Heart right ventricle (tissue), 16 donors: ENCODE results near the gene TSNAX. TPM values are rescaled to one million over a fixed set of nuclear protein-coding genes. Genes with fewer than 3 reads are reported as not detected.

ENCODE experiments used
- ATAC-seq, 8 donors: fragments of 200-7000 bp; cut with Tn5 transposase; one replicate each; pipeline ENCODE4 v1.9.1; 2020; ENCODE audit warnings: mild to moderate bottlenecking in 8 of 8, moderate library complexity in 8 of 8, moderate number of reproducible peaks in 1 of 8
- DNase-seq, 2 donors: peaks; one replicate each; pipeline ENCODE4 v3.0.0-alpha.2; 2020
- H3K27ac ChIP-seq, 10 donors: fragments of 200-600 bp; sonication (generic) in 2 of 10; one replicate each; pipeline versions ENCODE4 v1.5.0 to v1.8.0; 2020 to 2022; ENCODE audit warnings: mild to moderate bottlenecking in 3 of 10
- H3K27me3 ChIP-seq, 7 donors: fragments of 200-600 bp; one replicate each; pipeline ENCODE4 v1.8.0; 2021 to 2022; ENCODE audit warnings: mild to moderate bottlenecking in 2 of 7
- H3K36me3 ChIP-seq, 9 donors: fragments of 200-600 bp; sonication (generic) in 1 of 9; one replicate each; pipeline versions ENCODE4 v1.5.0 to v1.8.0; 2020 to 2022; ENCODE audit warnings: mild to moderate bottlenecking in 2 of 9
- H3K4me1 ChIP-seq, 9 donors: fragments of 200-600 bp; sonication (generic) in 1 of 9; one replicate each; pipeline versions ENCODE4 v1.5.0 to v1.8.0; 2020 to 2022; ENCODE audit warnings: mild to moderate bottlenecking in 4 of 9
- H3K4me3 ChIP-seq, 10 donors: fragments of 200-600 bp; sonication (generic) in 2 of 10; one replicate each; pipeline versions ENCODE4 v1.5.0 to v1.8.0; 2020 to 2022; ENCODE audit warnings: mild to moderate bottlenecking in 7 of 10, moderate library complexity in 2 of 10
- H3K9me3 ChIP-seq, 11 donors: fragments of 200-600 bp in 10 of 11; sonication (generic) in 2 of 11; one replicate each; pipeline versions ENCODE4 v1.5.0 to v1.8.0; 2013 to 2022; ENCODE audit warnings: mild to moderate bottlenecking in 2 of 11, control low read depth in 1 of 11, moderate library complexity in 1 of 11
- WGBS, 2 donors: extraction: QIAGEN DNeasy Blood & Tissue Kit; methylation state at CpG; one replicate each; pipeline ENCODE4 v1.1.7; 2013; ENCODE audit warnings: inconsistent platforms in 1 of 2; 5-methylcytosine and 5-hydroxymethylcytosine counted together
- intact Hi-C, 10 donors: fragments of 100-400 bp; cut with DNase I; formaldehyde crosslinking; loops; one replicate each; pipeline versions ENCODE4 v1.11.1 to v1.14.2; 2022
- polyA plus RNA-seq, 2 donors: library from polyadenylated mRNA; stranded (reverse); fragments of 200-250 nt; gene quantifications; one replicate each; pipeline ENCODE4 v1.2.3, GENCODE V29; 2013
- total RNA-seq, 10 donors: library from RNA; stranded (reverse); fragmentation: NEBNext Ultra II Directional in 3 of 10; extraction: Animal tissue kit (Norgen Biotek cat#: 25700) in 3 of 10; gene quantifications; one replicate each; pipeline versions ENCODE4 v1.2.1 to v1.2.4, GENCODE V29; 2021 to 2023
- TF ChIP-seq, protein P1 (sequence below), 9 donors: fragments of 200-600 bp; sonication (generic) in 2 of 9; IDR thresholded peaks; one replicate each; pipeline versions ENCODE4 v1.5.0 to v1.8.0; 2021 to 2022; ENCODE audit warnings: antibody characterized with exemption in 9 of 9, mild to moderate bottlenecking in 5 of 9, moderate library complexity in 1 of 9
- donor health status: Arrhythmogenic right ventricular cardiomyopathy.
- donor health status: ischemic (EF 13 %, LVEDD 7.1; RV severe dilation, severe dysfunction).
- donor health status: healthy with polysubstance abuse.
- donor health status: DM: no; HTN: yes; CAD: no.
- donor health status: DM: no; HTN: no; CAD: no.
- donor health status: ischemic (EF 25% LVEDD 6.9; RV normal size, moderate dysfunction).
- donor health status: ischemic (EF 25% LVEDD 5.7; RV mildly dilated, moderate dysfunction).
- donor health status: healthy.
- donor health status: DM: yes; HTN: yes; CAD: no.
- donor health status: Ischemic cardiomyopathy.
- donor health status: ischemic (EF 35%, LVEDD 5.7; RV mildly dilated, moderate dysfunction).
- donor health status: nonischemic (EF 11% LVEDD 7.7; RV severe dilation, severe dysfunction).
- donor health status: DM: yes; HTN: yes; CAD: no.
- donor health status: PGD.
- donor health status: ischemic (EF 29% LVEDD 5.4; RV normal size, mild dysfunction).
- donor health status: nonischemic (EF 23%, LVEDD 6.1; RV moderate dilation, normal function).

The TSNAX gene
- total and polyA plus RNA-seq, 12 donors: 11.8 to 37.9 (median 32.0) TPM

DNA sequence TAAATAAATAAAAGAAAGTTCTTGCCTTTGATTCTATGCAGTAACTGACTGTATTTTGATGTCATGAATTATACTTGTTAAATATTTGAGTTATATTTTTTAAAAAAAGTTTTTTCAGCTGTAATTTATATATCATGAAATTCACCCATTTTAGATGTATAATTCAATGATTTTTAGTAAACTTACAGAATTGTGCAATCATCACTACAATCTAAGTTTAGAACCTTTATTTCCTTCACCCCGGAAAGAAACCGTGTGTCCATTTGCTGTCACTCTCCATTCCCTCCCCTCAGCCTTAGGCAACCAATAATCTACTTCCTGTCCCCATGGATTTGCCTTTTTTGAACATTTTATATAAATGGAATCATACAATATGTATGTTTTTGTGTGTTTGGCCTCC lies 65.7 kb downstream of the TSNAX start:
- TF ChIP-seq, protein P1, sequence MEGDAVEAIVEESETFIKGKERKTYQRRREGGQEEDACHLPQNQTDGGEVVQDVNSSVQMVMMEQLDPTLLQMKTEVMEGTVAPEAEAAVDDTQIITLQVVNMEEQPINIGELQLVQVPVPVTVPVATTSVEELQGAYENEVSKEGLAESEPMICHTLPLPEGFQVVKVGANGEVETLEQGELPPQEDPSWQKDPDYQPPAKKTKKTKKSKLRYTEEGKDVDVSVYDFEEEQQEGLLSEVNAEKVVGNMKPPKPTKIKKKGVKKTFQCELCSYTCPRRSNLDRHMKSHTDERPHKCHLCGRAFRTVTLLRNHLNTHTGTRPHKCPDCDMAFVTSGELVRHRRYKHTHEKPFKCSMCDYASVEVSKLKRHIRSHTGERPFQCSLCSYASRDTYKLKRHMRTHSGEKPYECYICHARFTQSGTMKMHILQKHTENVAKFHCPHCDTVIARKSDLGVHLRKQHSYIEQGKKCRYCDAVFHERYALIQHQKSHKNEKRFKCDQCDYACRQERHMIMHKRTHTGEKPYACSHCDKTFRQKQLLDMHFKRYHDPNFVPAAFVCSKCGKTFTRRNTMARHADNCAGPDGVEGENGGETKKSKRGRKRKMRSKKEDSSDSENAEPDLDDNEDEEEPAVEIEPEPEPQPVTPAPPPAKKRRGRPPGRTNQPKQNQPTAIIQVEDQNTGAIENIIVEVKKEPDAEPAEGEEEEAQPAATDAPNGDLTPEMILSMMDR (IDR thresholded peaks at IDR 0.05): no peak
- ATAC-seq (no peak), DNase-seq (no peak)
- H3K4me1 ChIP-seq: peaks cover 0 to 42% (median 10%) of the 10 kb centered on the region in 9 donors
- H3K9me3 ChIP-seq: no peaks in the 10 kb centered on the region
- H3K27ac ChIP-seq: no peak overlapping the region
- no peaks in the 10 kb centered on the region for H3K27me3 ChIP-seq
- no peaks in the 10 kb centered on the region for H3K36me3 ChIP-seq
- intact Hi-C loops: loop anchor here in 5 of 10 donors (5.0 to 10.0 kb wide), 4 partner anchors 59 to 237 kb away; partner anchors contain the start of gene EGLN1 (in 4 of the 5)
- H3K4me3 ChIP-seq: no peak overlapping the region
- 64 to 70% methylated on average over 2 of the region's 2 CpGs for WGBS, 2 donors

DNA sequence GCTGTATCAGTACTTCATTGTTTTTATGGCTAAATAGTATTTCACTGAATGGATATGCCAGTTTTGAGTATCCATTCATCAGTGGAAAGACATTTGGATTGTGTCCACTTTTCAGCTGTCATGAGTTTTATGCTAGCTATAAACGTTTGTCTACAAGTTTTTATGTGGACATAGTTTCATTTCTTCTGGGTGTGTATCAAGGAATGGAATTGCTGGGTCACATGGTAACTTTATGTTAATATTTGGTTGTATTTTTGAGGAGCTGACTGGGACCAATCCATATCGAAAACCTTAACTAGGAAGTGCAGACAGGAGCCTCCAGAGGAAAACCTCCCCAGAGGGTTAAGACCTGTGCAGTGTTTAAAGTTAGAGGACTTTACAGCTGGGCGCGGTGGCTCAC lies 66.3 kb downstream of the TSNAX start:
- H3K4me1 ChIP-seq: peaks cover 0 to 40% (median 10%) of the 10 kb centered on the region in 9 donors
- intact Hi-C loops: loop anchor here in 6 of 10 donors (5.0 to 10.0 kb wide), 5 partner anchors 52 to 237 kb away; partner anchors contain the start of gene EGLN1 (in 5 of the 6)
- no peaks in the 10 kb centered on the region for H3K27me3 ChIP-seq
- no peaks in the 10 kb centered on the region for H3K9me3 ChIP-seq
- H3K27ac ChIP-seq: no peak overlapping the region
- TF ChIP-seq, protein P1 (IDR thresholded peaks at IDR 0.05): no peak
- H3K36me3 ChIP-seq: no peaks in the 10 kb centered on the region
- H3K4me3 ChIP-seq: no peak overlapping the region
- DNase-seq (no peak), ATAC-seq (no peak)
- 88 to 91% methylated on average over 4 of the region's 4 CpGs for WGBS, 2 donors

DNA sequence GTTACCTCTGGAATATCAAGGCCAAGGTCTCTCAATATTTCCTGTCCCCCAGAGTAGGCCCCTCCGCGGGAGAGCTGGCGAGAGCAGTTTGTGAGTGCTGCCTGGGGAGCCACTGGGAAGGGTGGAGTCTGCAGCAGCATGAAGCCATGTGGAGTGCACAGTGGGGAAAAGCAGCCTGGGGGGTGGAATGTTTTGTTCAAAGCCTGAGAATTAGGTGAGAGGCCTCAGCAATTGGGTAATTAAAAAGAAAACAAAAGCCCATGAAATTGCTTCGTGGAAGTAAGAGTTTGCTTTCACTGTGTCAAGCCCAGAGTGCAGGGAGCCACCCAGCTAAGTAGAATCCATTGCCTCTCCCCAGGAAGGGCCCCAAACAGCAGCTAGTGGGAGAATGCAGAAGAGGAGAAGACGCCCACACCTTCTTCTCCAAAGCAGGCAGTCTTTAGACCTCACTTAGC lies 67.9 kb downstream of the TSNAX start:
- ATAC-seq (peak in 4 of 8 donors; percentile 26 to 53 (median 43)), DNase-seq (no peak)
- Histone ChIP-seq H3K4me3 (no peak overlapping the region), H3K27me3 (no peaks in the 10 kb centered on the region), H3K36me3 (no peaks in the 10 kb centered on the region), H3K27ac (peak overlapping the region in 7 of 10 donors; percentile 23 to 68 (median 37)), H3K9me3 (no peaks in the 10 kb centered on the region), H3K4me1 (peaks cover 0 to 41% (median 15%) of the 10 kb centered on the region in 9 donors)
- WGBS, 2 donors: 34 to 42% methylated on average over 5 of the region's 5 CpGs
- TF ChIP-seq, protein P1 (IDR thresholded peaks at IDR 0.05): no peak
- intact Hi-C loops: loop anchor here in 4 of 10 donors (5.0 to 10.0 kb wide), 4 partner anchors 54 to 174 kb away; partner anchors contain the start of gene EGLN1 (in 2 of the 4)

DNA sequence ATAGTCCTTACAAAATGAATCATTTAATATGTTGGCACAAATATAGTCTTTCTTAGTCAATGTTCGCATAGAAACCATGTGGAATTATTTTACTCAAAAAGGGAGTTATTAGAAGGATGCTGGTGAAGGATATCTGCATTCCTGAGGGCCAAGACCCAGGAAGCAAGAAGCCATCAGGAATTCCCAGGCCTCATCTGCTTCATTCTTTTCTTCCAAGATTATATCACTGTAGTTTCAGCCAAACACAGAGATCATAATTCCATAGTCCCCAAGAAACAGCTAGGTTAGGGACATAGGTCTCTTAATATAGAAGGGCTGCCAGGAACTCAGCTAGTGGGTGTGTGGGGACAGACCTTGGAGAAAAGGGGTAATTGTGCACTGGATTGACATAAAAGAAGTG lies 69.5 kb downstream of the TSNAX start:
- Histone ChIP-seq H3K9me3 (no peaks in the 10 kb centered on the region), H3K36me3 (no peaks in the 10 kb centered on the region), H3K4me3 (no peak overlapping the region), H3K27ac (peak overlapping the region in 1 of 10 donors; percentile 7), H3K27me3 (no peaks in the 10 kb centered on the region), H3K4me1 (peaks cover 3 to 53% (median 28%) of the 10 kb centered on the region in 9 donors)
- intact Hi-C loops: loop anchor here in 4 of 10 donors (5.0 to 10.0 kb wide), 4 partner anchors 56 to 176 kb away; partner anchors contain the start of gene EGLN1 (in 2 of the 4)
- 77 to 84% methylated on average over 1 of the region's 1 CpG for WGBS, 2 donors
- TF ChIP-seq, protein P1 (IDR thresholded peaks at IDR 0.05): no peak
- DNase-seq (no peak), ATAC-seq (no peak)
